HepG2 (cell line): Measurements from ENCODE around the gene NTRK2. TPM values are rescaled to one million over a fixed set of nuclear protein-coding genes. Genes with fewer than 3 reads are reported as not detected.

Source experiments
- ATAC-seq: fragments of 200-7000 bp; cut with Tn5 transposase; 3 replicates; pipeline ENCODE4 v1.9.1; 2020; ENCODE audit warnings: mild to moderate bottlenecking, moderate library complexity
- BruUV-seq: library from RNA; stranded (reverse); fragments of 400-500 nt; replicated peaks from 2 replicates; lab custom pipeline; 2021; lab: Mats Ljungman, UMichigan
- CTCF ChIA-PET: fragments of 300-600 bp; formaldehyde crosslinking; extraction: SDS; loops from one replicate; lab custom pipeline; 2021; ENCODE audit warnings: low total read pairs, inconsistent platforms, low intra/inter-chr PET ratio; lab: Yijun Ruan, JAX
- POLR2A ChIA-PET: fragments of 350-600 bp; sonication (Branson Sonifier 250); formaldehyde crosslinking; loops from one replicate; lab custom pipeline; 2020; ENCODE audit warnings: antibody characterized with exemption, inconsistent platforms; lab: Yijun Ruan, JAX
- DNase-seq: peaks from one replicate; pipeline ENCODE4 v3.0.0-alpha.2; 2015; ENCODE audit warnings: low spot score
- FAIRE-seq: peaks from 3 replicates; lab custom pipeline; 2011; peaks lifted over from hg19 to GRCh38; lab: Jason Lieb, UNC
- H2AFZ ChIP-seq: one replicate; pipeline ENCODE4 v1.6.1; 2011; ENCODE audit warnings: low read length, inconsistent platforms
- H3K27ac ChIP-seq: fragments of 300-600 bp; 3 replicates; pipeline ENCODE4 v1.8.0; 2011; ENCODE audit warnings: mixed run types, mild to moderate bottlenecking, mixed read lengths, low read length, inconsistent platforms; ENCODE audit not compliant: insufficient read depth; ENCODE audit errors: extremely low read length
- H3K27me3 ChIP-seq, 2 experiments: fragments of 200-600 bp in 1 of 2; 2 replicates in 1 of 2; 3 replicates in 1 of 2; pipeline versions ENCODE4 v1.6.0 to v1.8.0; 2011; ENCODE audit warnings: low read length in 2 of 2, mild to moderate bottlenecking in 2 of 2, moderate library complexity in 2 of 2, inconsistent platforms in 1 of 2; ENCODE audit not compliant: insufficient read depth in 2 of 2, control insufficient read depth in 1 of 2
- H3K36me3 ChIP-seq, 2 experiments: fragments of 200-600 bp in 1 of 2; replicated peaks in 1 of 2; 2 replicates in 1 of 2; 3 replicates in 1 of 2; pipeline versions ENCODE4 v1.5.1 to v1.8.0; 2011; ENCODE audit warnings: low read length in 2 of 2, inconsistent platforms in 1 of 2; ENCODE audit not compliant: insufficient read depth in 2 of 2, control insufficient read depth in 1 of 2
- H3K4me1 ChIP-seq: 2 replicates; pipeline ENCODE4 v1.5.1; 2012; ENCODE audit warnings: low read length, inconsistent platforms; ENCODE audit not compliant: insufficient read depth
- H3K4me2 ChIP-seq: 2 replicates; pipeline ENCODE4 v1.6.0; 2011; ENCODE audit warnings: low read depth, low read length, inconsistent platforms
- H3K4me3 ChIP-seq, 3 experiments: fragments of 200-600 bp in 1 of 3; sonication (generic), shearing (Covaris generic) in 1 of 3; replicated peaks in 1 of 3; 2 replicates each; pipeline ENCODE4 v1.5.1; 2011 to 2016; ENCODE audit warnings: low read length in 3 of 3, inconsistent platforms in 2 of 3, low read depth in 2 of 3, mild to moderate bottlenecking in 2 of 3, control low read depth in 1 of 3, mixed read lengths in 1 of 3; ENCODE audit not compliant: insufficient read depth in 1 of 3
- H3K79me2 ChIP-seq: one replicate; pipeline ENCODE4 v1.6.1; 2011; ENCODE audit warnings: low read length, inconsistent platforms; ENCODE audit not compliant: insufficient read depth
- H3K9ac ChIP-seq: 2 replicates; pipeline ENCODE4 v1.6.0; 2011; ENCODE audit warnings: mild to moderate bottlenecking, low read depth, low read length, inconsistent platforms; ENCODE audit not compliant: insufficient read depth
- H3K9me3 ChIP-seq: 2 replicates; pipeline ENCODE4 v1.5.1; 2012; ENCODE audit warnings: mild to moderate bottlenecking, low read length
- H4K20me1 ChIP-seq: 2 replicates; pipeline ENCODE4 v1.6.0; 2011; ENCODE audit warnings: inconsistent platforms, mild to moderate bottlenecking, low read length, moderate library complexity; ENCODE audit not compliant: insufficient read depth
- DR1 ChIP-seq: sonication (generic); formaldehyde crosslinking; IDR thresholded peaks from 2 replicates; pipeline ENCODE4 v1.8.0; 2021; ENCODE audit warnings: mild to moderate bottlenecking, missing genetic modification reagents, inconsistent platforms
- GABPB1 ChIP-seq: IDR thresholded peaks from 2 replicates; pipeline ENCODE4 v1.6.1; 2016; ENCODE audit warnings: mild to moderate bottlenecking, missing genetic modification reagents, moderate library complexity, missing compliant biosample characterization
- GLI4 ChIP-seq: sonication (generic); formaldehyde crosslinking; IDR thresholded peaks from 2 replicates; pipeline ENCODE4 v1.5.1; 2020; ENCODE audit warnings: missing genetic modification reagents, mild to moderate bottlenecking, moderate library complexity, borderline replicate concordance
- POGZ ChIP-seq: sonication (generic); formaldehyde crosslinking; IDR thresholded peaks from 2 replicates; pipeline ENCODE4 v1.4.0; 2020; ENCODE audit warnings: mild to moderate bottlenecking, missing genetic modification reagents
- SYNCRIP ChIP-seq: fragments of 200-400 bp; formaldehyde crosslinking; IDR thresholded peaks from 2 replicates; pipeline ENCODE4 v1.6.1; 2018; ENCODE audit warnings: mild to moderate bottlenecking, low read depth, low read length; ENCODE audit not compliant: insufficient read depth
- ZNF282 ChIP-seq: fragments of 450-650 bp; IDR thresholded peaks from 2 replicates; pipeline ENCODE4 v1.6.1; 2018; ENCODE audit not compliant: partially characterized antibody
- ZNF703 ChIP-seq: sonication (generic); formaldehyde crosslinking; IDR thresholded peaks from 2 replicates; pipeline ENCODE4 v1.5.1; 2020; ENCODE audit warnings: missing genetic modification reagents, mild to moderate bottlenecking, moderate library complexity, borderline replicate concordance
- ZNF788 ChIP-seq: sonication (generic); formaldehyde crosslinking; IDR thresholded peaks from 2 replicates; pipeline ENCODE4 v1.5.0; 2020; ENCODE audit warnings: mild to moderate bottlenecking, missing genetic modification reagents, borderline replicate concordance
- ZSCAN30 ChIP-seq: sonication (generic); formaldehyde crosslinking; IDR thresholded peaks from 2 replicates; pipeline ENCODE4 v1.5.0; 2020; ENCODE audit warnings: mild to moderate bottlenecking, missing genetic modification reagents
- WGBS: methylation state at CpG from one replicate; pipeline ENCODE4 v1.1.6; 2017; ENCODE audit warnings: low lambda C conversion rate; 5-methylcytosine and 5-hydroxymethylcytosine counted together
- in situ Hi-C: cut with HindIII; loops from 2 replicates; pipeline ENCODE4 v1.10.0; 2017; ENCODE audit warnings: low pct_unique_long_range_greater_than_20kb; ENCODE audit not compliant: extremely low pct_ligation_motif_present
- intact Hi-C: fragments of 100-400 bp; cut with micrococcal nuclease; formaldehyde crosslinking; loops from one replicate; pipeline ENCODE4 v1.10.0; 2022; ENCODE audit not compliant: unreplicated experiment
- polyA plus RNA-seq, 8 experiments: library from polyadenylated mRNA; depleted of rRNA in 3 of 8; stranded (reverse) in 7 of 8; unstranded in 1 of 8; fragments of >200 nt; fragmentation: Illumina TruSeq in 4 of 8; extraction: Trizol in 4 of 8; gene quantifications; 2 replicates each; pipeline versions ENCODE4 v1.2.1 to v1.2.3, GENCODE V29; 2011 to 2016; ENCODE audit warnings: low read depth in 4 of 8, missing spikeins in 1 of 8, mixed read lengths in 1 of 8; ENCODE audit not compliant: insufficient read depth in 1 of 8
- total RNA-seq, 5 experiments: library from RNA; depleted of rRNA; stranded (reverse); fragments of >200 nt; fragmentation: Illumina TruSeq; extraction: Trizol; gene quantifications; 2 replicates each; pipeline ENCODE4 v1.2.3, GENCODE V29; 2016; ENCODE audit warnings: low read depth in 1 of 5
- TF ChIP-seq, protein P1 (sequence below): sonication (generic); formaldehyde crosslinking; IDR thresholded peaks from 2 replicates; pipeline ENCODE4 v1.4.0; 2020; ENCODE audit warnings: missing genetic modification reagents, mild to moderate bottlenecking, borderline replicate concordance
- TF ChIP-seq, protein P2 (sequence below): sonication (generic); formaldehyde crosslinking; conservative IDR thresholded peaks from 2 replicates; pipeline ENCODE4 v1.4.0; 2020; ENCODE audit warnings: missing genetic modification reagents

Gene NTRK2
- total and polyA plus RNA-seq, 2 of the 13 experiments (the other 11 are each of a cell fraction or from before 2014, with no cell fraction given): not detected

DNA sequence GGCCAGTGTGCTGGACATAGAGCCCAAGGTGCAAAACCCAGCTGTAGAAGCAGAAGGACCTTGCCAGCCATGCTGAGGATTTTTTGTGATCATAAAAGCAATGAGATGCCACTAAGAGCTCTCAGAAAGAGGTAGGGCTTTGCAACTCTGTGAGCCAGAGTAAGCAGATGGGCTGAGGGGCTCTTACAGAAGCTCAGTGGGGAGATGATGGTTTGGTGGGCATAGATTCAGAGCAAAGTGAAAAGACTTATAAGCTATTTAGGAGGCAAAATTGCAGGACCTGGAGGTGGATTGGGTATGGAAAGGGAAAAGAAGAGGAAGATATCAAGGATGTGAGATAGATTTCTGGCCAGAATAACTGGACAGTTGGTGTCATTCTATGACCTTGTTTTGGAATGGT, 302.0 kb downstream of the NTRK2 start:
- Histone ChIP-seq H3K4me2 (no peak overlapping the region), H3K27ac (no peak overlapping the region), H3K9me3 (no peaks in the 10 kb centered on the region), H2AFZ (no peak overlapping the region), H3K36me3 (no peaks in the 10 kb centered on the region), H3K4me1 (no peaks in the 10 kb centered on the region), H3K79me2 (no peaks in the 10 kb centered on the region), H3K27me3 (no peaks in the 10 kb centered on the region), H3K9ac (no peak overlapping the region), H4K20me1 (no peaks in the 10 kb centered on the region), H3K4me3 (no peak overlapping the region)
- in situ Hi-C loops (loop anchor here (25.0 kb wide), 1 partner anchor 584 kb away; no protein-coding TSS in a partner anchor), intact Hi-C loops (no loop called here)
- no peak for TF ChIP-seq SYNCRIP
- CTCF ChIA-PET: no interaction called here
- POLR2A ChIA-PET: no interaction called here
- DNase-seq (no peak), FAIRE-seq (no peak), ATAC-seq (no peak)
- no TSS peak for BruUV-seq

DNA sequence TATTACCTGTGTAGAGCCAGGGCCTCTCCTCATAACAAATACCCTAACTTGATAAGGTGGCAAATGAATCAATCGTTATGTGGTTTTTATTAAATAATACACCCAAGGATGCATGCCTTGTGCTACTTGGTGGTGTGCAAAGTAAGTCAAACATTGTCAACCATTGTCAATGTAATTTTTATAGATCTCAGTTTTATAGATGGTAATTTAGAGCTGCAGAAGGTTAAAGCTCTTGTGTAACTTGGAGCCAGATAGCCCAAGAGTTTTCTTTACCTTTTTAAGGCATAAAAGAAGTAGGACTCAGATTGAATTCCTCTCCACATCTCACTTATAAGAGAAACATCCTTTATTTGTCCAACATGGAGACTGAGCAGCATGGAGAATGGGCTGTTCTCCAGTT, 304.7 kb downstream of the NTRK2 start:
- WGBS: 7% methylated on average over 1 of the region's 1 CpG
- no peak for FAIRE-seq
- POLR2A ChIA-PET: no interaction called here

More for the DNA sequence above, 304.7 kb downstream of the NTRK2 start:
- Histone ChIP-seq H3K27me3 (no peaks in the 10 kb centered on the region), H3K79me2 (no peaks in the 10 kb centered on the region), H3K4me1 (no peaks in the 10 kb centered on the region), H3K9ac (no peak overlapping the region), H3K36me3 (no peaks in the 10 kb centered on the region), H3K9me3 (no peaks in the 10 kb centered on the region), H3K4me2 (no peak overlapping the region), H2AFZ (no peak overlapping the region), H3K4me3 (no peak overlapping the region), H3K27ac (no peak overlapping the region), H4K20me1 (no peaks in the 10 kb centered on the region)
- TF ChIP-seq GABPB1 (CRISPR knock-in tag) (no peak), DR1 (CRISPR knock-in tag) (no peak), ZNF788 (CRISPR knock-in tag) (no peak), POGZ (CRISPR knock-in tag) (no peak), ZNF282 (no peak), ZSCAN30 (no peak), GLI4 (no peak), ZNF703 (no peak)
- TF ChIP-seq, protein P1, sequence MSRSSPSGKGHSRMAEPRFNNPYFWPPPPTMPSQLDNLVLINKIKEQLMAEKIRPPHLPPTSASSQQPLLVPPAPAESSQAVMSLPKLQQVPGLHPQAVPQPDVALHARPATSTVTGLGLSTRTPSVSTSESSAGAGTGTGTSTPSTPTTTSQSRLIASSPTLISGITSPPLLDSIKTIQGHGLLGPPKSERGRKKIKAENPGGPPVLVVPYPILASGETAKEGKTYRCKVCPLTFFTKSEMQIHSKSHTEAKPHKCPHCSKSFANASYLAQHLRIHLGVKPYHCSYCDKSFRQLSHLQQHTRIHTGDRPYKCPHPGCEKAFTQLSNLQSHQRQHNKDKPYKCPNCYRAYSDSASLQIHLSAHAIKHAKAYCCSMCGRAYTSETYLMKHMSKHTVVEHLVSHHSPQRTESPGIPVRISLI (CRISPR knock-in tag): no peak
- TF ChIP-seq, protein P2, sequence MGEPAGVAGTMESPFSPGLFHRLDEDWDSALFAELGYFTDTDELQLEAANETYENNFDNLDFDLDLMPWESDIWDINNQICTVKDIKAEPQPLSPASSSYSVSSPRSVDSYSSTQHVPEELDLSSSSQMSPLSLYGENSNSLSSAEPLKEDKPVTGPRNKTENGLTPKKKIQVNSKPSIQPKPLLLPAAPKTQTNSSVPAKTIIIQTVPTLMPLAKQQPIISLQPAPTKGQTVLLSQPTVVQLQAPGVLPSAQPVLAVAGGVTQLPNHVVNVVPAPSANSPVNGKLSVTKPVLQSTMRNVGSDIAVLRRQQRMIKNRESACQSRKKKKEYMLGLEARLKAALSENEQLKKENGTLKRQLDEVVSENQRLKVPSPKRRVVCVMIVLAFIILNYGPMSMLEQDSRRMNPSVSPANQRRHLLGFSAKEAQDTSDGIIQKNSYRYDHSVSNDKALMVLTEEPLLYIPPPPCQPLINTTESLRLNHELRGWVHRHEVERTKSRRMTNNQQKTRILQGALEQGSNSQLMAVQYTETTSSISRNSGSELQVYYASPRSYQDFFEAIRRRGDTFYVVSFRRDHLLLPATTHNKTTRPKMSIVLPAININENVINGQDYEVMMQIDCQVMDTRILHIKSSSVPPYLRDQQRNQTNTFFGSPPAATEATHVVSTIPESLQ: no peak
- in situ Hi-C loops (loop anchor here (25.0 kb wide), 1 partner anchor 587 kb away; no protein-coding TSS in a partner anchor), intact Hi-C loops (no loop called here)
- CTCF ChIA-PET: no interaction called here
- ATAC-seq (no peak), DNase-seq (no peak)
- no TSS peak for BruUV-seq
